Activated CD4-positive, alpha-beta T cell treated with anti-CD3 and anti-CD28 coated beads, Interleukin-2, amount 50 U/mL, for 16 hours (primary cell): ENCODE results near the gene SCGN.

Experiments used
- DNase-seq: peaks from one replicate; pipeline ENCODE4 v3.0.0-alpha.2; 2020

Gene SCGN

GRCh38 chr6:25641377-25641776 lies 10.6 kb upstream of the SCGN start:
- no peak for DNase-seq

- DNase-seq: no peak
These were observed 9.9 kb upstream of the SCGN start for GRCh38 chr6:25641940-25642666.

GRCh38 chr6:25642667-25643328 lies 9.2 kb upstream of the SCGN start:
- no peak for DNase-seq

GRCh38 chr6:25645916-25646315 lies 6.1 kb upstream of the SCGN start:
- no peak for DNase-seq

- no peak for DNase-seq
These were observed 2.4 kb upstream of the SCGN start for GRCh38 chr6:25649611-25650010.

- DNase-seq: no peak
These were observed 3.7 kb downstream of the SCGN start for GRCh38 chr6:25655723-25656122.

GRCh38 chr6:25659633-25660368 lies 7.8 kb downstream of the SCGN start:
- no peak for DNase-seq

- DNase-seq: peak; percentile 81
These were observed 8.5 kb downstream of the SCGN start for GRCh38 chr6:25660512-25660911.

GRCh38 chr6:25661129-25661779 lies 9.2 kb downstream of the SCGN start:
- no peak for DNase-seq

- no peak for DNase-seq
These were observed 13.4 kb downstream of the SCGN start for GRCh38 chr6:25665455-25665854.

- DNase-seq: no peak
These were observed 17.4 kb downstream of the SCGN start for GRCh38 chr6:25669413-25669812.

GRCh38 chr6:25670208-25670607 lies 18.2 kb downstream of the SCGN start:
- DNase-seq: no peak

- no peak for DNase-seq
These were observed 18.9 kb downstream of the SCGN start for GRCh38 chr6:25670793-25671513.

- no peak for DNase-seq
These were observed 19.6 kb downstream of the SCGN start for GRCh38 chr6:25671652-25672051.

- DNase-seq: no peak
These were observed 23.2 kb downstream of the SCGN start for GRCh38 chr6:25675167-25675566.

- no peak for DNase-seq
These were observed 24.8 kb downstream of the SCGN start for GRCh38 chr6:25676775-25677174.

- no peak for DNase-seq
These were observed 29.8 kb downstream of the SCGN start for GRCh38 chr6:25681848-25682247.

- DNase-seq: no peak
These were observed 30.3 kb downstream of the SCGN start for GRCh38 chr6:25682324-25682723.

- DNase-seq: no peak
These were observed 32.5 kb downstream of the SCGN start for GRCh38 chr6:25684565-25684964.

GRCh38 chr6:25685251-25685650 lies 33.2 kb downstream of the SCGN start:
- DNase-seq: no peak

- no peak for DNase-seq
These were observed 33.9 kb downstream of the SCGN start for GRCh38 chr6:25685896-25686295.

- no peak for DNase-seq
These were observed 34.8 kb downstream of the SCGN start for GRCh38 chr6:25686856-25687255.

- no peak for DNase-seq
These were observed 38.0 kb downstream of the SCGN start for GRCh38 chr6:25689966-25690365.
